GM19463 (cell line): Measurements from ENCODE around the gene ANTKMT.

Experiments
- ATAC-seq: cut with Tn5 transposase; IDR thresholded peaks from one replicate; pipeline ENCODE4 v1.9.1; 2021; ENCODE audit warnings: mild to moderate bottlenecking, moderate library complexity; ENCODE audit not compliant: unreplicated experiment

Gene ANTKMT

GRCh38 chr16:726188-726437 lies 5.2 kb downstream of the ANTKMT start:
- ATAC-seq: no peak

DNA sequence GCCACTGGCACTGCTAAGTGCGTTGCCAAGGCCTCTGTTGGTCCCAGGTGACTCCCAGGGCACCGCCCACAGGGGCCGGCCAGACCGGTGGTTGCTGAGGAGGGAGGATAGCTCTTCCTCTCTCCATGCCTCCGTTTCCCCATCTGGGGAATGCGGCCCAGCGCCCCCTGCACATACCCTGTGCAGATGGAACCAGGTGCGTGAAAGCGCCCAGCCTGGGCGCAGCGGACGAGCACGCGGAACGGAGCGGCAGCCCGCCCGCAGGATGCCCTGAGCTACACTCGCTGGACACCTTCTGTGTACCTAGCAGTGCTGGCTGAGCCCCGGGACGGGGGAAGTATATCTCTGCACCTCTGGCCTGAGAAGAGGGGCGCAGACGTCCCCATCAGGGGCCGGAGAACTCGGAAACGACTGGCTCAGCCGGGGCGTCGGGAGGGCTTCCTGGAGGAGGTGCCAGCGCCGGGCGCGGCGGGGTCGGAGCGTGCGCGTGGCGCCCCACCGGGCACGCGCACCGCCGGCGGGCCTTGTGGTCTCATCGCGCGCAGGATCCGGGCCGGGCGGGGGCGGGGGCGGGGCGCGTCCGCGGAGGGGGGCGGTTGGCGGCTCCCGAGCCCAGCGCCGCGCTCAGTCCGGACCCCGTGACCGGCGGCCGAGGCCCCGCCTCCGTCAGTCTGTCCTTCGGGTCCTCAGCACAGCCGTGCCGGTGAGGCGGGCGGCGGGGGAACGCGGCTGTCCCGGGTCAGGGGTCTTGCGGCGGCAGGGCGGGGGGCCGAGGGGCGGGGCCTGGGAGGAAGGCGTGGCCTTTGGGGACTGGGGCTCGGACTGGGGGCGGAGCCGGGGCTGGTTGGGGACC lies 5.7 kb downstream of the ANTKMT start, which contains the start of the genes CCDC78 and HAGHL:
Gene CCDC78, minus strand, starts transcription at position 6 of the 853 bp plus-strand sequence. CDS start 76 bp downstream, outside the sequence.
Gene HAGHL, plus strand, starts transcription at position 669 of the 853 bp plus-strand sequence. CDS start 404 bp downstream, outside the sequence.
- no peak for ATAC-seq

DNA sequence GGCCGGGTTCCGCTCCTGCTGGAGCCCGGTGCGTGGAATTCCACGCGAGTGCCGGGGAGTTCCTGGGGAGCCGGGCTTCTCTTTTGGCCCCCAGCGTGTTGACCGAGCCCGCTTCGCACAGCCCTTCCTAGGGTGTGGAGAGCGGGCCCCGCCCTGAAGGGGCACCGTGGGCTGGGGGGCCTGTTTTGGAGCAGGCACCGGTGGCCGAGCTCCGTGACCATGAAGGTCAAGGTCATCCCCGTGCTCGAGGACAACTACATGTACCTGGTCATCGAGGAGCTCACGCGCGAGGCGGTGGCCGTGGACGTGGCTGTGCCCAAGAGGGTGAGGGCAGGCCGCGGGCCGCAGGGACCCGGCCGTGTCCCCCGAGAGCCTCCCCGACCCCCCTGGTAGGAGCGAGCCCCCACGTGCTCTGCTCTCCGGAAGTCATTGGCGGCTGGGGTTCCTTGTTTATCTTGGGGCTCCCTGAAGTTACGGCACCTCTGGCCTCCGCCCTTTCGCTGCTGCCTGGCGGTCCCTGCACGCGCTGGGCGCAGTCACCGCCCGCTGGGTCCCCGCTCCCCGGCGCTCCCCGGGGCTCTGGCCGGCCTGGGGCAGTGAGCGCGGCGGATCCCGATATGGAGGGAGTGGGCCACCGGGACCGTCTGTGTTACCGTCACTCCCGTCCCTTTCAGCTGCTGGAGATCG lies 6.5 kb downstream of the ANTKMT start:
- ATAC-seq: no peak

DNA sequence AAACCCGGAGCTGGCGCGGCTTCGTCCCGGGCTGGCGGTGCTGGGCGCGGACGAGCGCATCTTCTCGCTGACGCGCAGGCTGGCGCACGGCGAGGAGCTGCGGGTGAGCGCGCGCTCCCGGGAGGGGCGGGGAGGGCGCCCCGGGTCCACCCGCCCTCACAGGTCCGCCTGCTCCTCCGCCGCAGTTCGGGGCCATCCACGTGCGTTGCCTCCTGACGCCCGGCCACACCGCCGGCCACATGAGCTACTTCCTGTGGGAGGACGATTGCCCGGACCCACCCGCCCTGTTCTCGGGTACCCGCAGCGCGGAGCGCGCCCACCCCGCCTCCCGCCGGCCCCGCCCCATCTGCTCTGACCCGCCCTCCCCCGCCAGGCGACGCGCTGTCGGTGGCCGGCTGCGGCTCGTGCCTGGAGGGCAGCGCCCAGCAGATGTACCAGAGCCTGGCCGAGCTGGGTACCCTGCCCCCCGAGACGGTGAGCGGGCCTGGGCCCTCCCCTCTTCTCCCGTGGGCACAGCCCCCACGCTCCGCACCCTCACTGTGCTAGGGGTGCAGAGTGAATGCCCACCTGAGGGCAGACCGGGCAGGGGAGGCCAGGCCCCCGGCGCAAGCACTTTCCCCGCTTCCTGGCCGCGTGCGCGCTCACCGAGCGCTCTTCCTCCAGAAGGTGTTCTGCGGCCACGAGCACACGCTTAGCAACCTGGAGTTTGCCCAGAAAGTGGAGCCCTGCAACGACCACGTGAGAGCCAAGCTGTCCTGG lies 7.4 kb downstream of the ANTKMT start:
- peak; percentile 45 for ATAC-seq

- no peak for ATAC-seq
Measured at GRCh38 chr16:728890-729744, 8.2 kb downstream of the ANTKMT start.

- ATAC-seq: no peak
Measured at GRCh38 chr16:729768-730665, 9.1 kb downstream of the ANTKMT start.

DNA sequence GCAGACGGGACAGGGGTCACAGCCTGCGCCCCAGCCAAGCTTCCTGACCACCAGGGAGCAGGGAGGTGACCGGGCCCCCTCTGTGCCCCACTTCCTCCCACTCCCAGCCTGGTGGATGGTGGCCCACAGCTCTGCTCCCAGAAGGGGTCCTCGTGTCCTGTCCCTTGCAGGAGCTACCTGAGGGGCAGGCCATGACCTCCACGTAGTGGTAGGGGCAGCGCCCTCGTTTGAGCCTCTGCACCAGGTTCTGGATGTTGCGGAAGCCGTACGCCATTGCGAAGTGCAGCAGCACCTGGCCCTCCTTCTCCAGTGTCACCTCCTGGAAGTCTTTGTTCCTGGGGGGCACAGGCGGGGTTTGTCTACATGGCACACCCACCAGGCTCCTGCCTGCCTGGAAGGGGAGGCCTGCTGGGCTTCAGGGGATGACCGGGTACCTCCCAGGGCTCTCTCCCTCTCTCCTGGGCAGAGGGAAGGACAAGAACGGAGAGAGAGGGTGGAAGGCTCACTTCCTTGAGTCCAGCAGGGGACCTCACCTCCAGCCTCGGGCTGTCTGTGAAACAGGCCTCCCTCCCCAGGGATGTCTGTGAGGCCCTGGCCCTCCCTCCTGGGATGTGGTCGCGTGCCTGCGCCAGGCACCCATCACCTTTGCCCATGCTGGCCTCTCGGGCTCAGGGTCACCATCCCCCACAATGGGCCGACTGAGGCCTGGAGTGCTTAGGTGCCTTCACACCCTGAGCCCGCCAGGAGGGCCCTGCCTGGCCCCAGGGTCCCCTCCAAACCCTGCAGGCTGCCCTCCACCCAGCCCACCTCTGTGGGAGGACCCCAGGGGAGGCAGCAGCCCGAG lies 9.9 kb downstream of the ANTKMT start:
- ATAC-seq: no peak

- no peak for ATAC-seq
Measured at GRCh38 chr16:732332-732731, 11.4 kb downstream of the ANTKMT start.

GRCh38 chr16:732936-733335 lies 12.0 kb downstream of the ANTKMT start:
- no peak for ATAC-seq

DNA sequence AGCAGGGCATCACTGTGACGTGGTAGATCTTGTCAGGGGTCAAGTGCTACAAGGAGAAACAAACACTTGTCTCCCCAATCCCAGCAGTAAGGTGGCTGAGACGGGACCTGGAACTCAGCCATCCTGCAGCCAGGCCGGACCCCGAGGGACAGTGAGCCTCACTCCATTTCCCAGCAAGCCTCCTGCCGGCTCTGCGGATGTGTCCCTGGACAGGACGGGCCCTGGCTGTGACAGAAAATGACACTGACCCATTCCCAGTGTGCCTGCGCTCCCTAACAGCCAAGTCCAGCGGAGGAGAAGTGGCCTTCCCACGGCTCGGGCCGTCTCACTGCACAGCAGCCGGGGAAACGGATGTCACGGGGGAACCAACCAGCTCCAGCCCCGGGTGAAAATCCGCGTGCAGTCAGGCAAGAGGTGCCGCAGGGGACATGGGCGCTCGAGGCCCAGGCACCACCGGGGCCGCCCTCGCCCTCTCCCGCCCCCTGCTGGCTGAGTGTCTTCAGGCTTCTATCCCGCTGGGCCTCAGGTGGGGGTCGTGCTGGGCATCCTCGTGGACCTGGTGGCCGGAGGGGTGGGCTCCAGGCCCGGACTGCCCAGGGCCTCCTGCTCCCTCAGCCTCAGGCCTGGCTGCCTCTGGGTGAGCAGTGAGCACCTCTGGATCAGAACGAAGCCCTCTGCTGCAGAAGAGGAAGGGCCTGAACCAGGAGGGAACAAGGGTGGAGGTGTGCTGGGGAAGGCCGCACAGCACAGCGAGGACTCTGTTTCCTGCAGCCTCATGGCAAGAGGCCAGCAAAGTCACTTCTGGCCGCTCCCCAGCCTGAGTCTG lies 12.6 kb downstream of the ANTKMT start:
- ATAC-seq: no peak

DNA sequence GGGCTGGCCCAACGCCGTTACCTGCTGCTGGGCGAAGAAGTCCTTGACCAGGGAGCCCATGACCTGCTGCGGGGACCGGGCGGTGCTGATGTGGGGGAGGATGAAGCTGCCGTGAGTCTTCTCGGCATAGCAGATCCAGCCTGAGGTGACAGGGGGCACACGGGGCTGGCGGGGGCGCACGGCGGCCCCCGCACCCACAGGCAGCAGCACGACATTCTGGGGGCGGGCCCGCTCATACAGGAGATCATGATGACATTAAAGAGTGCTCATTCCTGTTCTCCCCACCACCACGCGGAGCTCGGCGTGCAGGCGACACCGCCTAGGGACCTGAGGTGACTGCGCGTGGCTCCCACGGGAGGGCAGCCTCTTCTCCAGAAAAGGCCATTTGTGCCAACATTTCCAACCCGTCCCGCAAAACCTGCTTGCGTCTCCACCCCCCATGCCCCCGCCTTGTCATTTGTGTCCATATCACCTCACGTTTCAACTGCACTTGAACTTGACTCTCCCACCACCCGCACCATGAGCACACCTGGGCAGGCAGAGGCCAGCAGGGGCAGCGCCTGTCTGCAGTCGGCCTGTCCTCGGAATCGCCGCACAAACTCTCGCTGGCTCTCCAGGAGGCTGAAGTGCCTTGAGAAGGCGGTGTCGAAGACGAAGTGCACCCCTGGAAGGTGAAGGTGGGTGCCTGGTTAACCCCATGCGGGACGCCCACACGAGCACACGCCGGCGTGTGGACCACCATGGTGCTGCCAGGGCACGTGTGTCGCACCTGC lies 13.4 kb downstream of the ANTKMT start:
- no peak for ATAC-seq

GRCh38 chr16:734981-735881 lies 14.3 kb downstream of the ANTKMT start:
- no peak for ATAC-seq

- no peak for ATAC-seq
Measured at GRCh38 chr16:735982-736453, 15.1 kb downstream of the ANTKMT start.

DNA sequence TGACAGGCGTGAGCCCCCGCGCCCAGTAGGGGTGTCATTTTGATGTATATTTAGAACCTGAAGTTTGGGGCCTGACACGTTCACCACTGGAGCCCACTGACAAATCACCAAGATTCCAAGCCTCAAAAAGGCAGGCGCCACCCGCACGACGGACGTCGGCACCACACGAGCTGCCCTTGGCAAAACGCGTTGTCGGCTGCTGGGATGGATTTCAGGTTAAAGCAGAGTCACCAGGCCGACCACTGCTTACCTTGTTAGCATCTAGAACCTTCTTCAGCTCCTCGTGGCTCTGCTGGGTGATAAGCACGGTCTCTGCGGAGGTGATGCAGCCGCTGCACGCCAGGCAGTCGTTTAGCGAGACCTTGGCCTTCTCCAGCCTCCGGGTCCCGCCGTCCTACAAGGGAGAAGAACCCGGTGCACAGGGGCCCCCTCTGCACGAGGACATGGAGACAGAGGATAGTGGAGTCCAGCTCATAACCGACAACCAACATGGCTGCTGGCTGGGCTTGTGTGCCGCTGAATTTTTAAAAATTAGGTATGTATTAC lies 16.1 kb downstream of the ANTKMT start:
- no peak for ATAC-seq

DNA sequence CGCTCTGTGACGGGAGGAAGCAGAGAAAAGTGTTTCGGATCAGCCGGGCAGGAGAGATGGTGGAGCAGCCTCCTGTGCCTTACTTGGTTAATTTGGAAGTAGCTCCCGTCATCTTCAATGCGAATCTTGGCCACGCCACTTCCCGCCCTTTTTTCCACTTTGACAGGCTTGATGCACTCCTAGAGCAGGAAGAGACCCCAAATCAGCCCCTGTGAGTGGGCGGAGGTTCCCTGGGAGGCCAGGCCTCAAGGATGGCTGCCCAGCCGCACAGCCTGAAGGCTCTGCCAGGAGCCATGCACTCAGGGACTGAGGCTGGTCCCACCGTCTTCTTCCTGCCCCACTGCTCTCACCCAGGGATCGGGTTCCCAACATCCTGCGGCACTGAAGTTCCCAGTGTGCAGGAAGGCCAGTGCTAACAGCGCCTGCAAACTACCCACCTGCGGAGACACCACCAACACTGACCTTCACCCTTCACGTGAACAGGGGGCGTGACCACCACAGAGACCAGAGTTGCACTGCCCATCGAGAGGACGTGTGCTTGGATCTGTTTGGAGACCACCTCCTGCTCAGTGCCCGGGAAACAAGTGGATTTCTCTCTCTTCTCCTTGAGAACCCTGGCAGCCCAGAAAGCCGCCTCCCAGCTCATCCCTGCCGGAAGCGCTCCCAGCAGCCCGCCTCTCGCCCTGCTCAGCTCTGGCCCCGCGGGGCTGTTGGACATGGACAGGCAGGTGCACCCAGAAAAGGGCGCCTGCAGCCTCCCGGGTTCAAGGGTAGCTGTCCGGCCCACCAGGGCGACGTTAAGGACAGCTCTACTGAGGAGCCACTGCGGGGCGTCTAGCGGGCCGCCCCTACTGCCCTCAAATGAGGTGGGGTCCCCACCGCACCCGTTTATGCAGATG lies 18.9 kb downstream of the ANTKMT start:
- ATAC-seq: no peak
